Measurements from ENCODE around the gene AKT1.
"Not testable (repeated sequence)": the region's sequence is repeated elsewhere in the genome, so short reads cannot be mapped to it uniquely, and the experiment has no call there.

Gene AKT1

DNA sequence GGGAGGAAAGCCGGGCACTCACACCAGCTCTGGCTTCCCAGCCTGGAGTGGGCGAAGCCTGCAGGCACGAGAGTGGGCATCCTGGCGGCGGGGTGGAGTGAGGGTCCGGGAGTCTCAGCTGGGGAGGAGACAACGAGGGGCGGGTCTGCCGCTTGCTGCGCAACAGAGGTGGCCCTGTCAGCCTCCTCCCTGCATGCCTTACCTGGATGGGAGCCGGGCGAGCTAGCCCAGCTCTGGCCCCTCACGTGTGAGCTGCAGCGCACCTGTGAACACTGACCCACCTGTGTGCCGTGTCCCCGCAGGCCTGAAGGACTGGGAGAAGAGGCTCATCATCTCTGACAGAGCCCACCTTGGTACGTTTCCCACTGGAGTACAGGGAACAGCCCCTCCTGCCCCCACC is 56.5 kb downstream of the AKT1 start:
- no peak for DNase-seq (ENCODE audit: low read depth)

DNA sequence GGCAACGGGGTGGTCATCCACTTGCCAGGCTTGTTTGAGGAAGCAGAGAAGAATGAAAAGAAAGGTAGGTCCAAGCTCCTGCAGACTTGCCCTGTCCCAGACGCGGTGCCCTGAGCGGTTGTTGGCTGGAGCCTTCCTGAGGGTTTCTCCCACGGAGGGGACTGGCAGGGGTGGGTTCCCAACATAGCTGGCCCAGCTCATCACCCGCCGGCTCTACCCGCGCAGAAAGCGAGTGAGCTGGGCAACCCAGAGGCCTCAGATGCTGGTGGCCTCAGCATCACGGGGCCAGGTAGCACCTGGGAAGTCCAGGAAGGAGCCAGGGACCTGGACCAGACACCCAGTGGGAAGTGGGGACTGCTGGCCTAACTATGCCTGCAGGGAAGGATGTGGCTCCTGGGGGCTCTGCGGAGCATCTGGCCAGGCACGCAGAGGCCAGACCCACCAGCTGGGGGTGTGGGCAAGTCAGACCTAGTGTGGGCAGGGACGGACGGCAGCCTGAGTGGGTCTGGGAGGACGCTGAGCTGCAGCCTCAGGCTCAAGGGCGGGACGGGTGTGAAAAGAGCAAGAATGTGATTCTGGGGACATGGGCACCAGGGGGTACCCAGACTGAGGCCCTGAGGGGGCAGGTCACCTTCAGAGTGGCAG is 57.1 kb downstream of the AKT1 start:
- DNase-seq (ENCODE audit: low read depth): no peak

DNA sequence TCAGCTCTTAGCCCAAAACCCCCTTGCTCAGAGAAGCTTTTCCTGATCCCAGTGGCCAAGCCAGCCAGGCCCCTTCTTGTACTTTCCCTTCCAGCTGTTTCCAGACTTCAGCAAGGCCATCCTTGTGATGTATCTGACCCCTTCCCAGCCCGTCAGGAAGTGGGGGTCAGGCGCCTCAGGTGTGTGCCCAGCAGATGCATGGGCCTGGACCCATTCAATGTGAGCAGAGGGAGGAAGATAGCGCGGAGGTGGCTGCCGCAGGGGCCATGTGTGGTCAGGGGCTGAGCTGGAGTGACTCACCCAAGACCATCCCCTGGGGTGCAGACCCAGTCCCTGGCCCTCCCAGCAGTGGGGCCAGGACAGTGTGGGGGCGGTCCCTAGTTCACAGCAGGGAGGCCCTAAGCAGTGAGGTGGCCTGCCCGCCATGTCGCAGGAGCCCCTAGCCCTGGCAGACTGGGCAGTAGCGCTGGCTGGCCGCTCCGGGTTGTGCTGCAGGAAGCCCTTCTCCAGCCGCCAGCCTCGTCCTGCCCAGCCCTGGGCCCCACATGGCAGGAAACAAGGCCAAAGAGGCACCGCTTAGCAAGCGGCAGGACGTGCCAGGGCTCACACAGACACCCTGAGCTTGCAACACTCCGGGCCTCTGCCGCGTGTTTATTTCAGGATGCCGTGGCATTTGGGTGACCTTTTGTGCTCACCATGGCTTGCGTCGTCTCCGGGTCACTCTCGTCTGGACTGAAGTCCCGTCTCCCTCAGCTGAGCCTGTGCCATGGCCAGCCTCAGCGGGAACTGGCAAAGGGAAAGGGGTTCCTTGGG is 59.5 kb downstream of the AKT1 start:
- DNase-seq (ENCODE audit: low read depth): no peak

DNA sequence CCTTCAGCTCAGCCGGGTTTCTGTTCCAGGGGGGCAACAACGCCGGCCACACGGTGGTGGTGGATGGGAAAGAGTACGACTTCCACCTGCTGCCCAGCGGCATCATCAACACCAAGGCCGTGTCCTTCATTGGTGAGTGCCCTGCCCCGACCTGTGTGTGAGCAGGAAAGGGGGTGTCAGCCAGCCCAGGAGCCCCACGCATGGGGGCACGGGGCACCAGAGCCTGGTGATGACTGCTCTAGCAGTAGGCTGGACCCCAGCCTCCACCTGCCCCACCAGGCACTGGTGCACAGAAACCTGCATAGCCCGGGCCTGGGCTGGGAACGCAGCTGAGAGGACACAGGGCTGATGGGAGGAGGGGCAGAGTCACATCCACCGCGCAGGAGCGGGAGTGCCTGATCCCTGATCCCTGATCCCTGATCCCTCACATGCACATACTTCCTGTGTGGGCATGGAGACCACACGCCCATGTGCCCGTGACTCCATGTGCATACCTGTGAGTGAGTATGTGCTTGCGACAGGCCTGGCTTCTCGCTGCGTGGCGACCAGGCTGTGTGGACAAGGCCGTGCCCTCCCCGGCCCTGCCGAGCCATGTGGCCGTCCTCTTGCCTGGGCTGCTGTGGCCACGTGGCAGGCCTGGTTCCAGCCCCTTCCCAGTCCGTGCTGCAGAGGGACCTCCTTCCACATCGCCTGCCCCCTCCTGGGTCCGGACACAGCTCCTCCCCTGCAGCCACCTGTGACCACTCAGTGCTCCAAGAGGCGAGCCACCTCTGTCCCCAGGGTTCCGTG is 60.4 kb downstream of the AKT1 start:
- DNase-seq (ENCODE audit: low read depth): no peak

GRCh38 chr14:104734601-104734990 is 61.0 kb downstream of the AKT1 start:
- DNase-seq (ENCODE audit: low read depth): no peak

- DNase-seq (ENCODE audit: low read depth): no peak
These were observed 61.4 kb downstream of the AKT1 start for GRCh38 chr14:104734051-104734587.

- no peak for DNase-seq (ENCODE audit: low read depth)
These were observed 62.4 kb downstream of the AKT1 start for GRCh38 chr14:104732931-104733681.

DNA sequence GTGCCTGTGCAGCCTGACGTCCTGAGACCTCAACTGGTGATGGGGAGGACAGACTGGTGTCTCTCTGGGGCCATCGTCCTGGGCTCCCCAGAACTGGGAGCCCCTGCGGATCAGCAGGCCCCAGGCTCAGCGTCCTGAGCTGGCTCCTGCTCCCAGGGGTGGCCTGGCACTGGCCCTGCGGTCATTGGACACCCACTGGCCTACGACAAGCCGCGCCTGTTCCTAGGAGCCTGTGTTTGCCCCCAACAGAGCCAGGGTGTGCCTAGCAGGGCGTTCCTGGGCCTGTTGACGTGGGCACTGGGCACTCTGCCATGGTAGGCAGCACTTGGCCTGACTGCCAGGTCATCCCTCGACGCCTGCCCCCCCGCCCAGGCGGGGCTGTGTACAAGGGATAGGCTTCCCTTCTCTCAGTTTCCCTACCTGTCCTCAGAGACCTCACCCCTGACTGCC is 63.2 kb downstream of the AKT1 start:
- DNase-seq (ENCODE audit: low read depth): no peak

DNA sequence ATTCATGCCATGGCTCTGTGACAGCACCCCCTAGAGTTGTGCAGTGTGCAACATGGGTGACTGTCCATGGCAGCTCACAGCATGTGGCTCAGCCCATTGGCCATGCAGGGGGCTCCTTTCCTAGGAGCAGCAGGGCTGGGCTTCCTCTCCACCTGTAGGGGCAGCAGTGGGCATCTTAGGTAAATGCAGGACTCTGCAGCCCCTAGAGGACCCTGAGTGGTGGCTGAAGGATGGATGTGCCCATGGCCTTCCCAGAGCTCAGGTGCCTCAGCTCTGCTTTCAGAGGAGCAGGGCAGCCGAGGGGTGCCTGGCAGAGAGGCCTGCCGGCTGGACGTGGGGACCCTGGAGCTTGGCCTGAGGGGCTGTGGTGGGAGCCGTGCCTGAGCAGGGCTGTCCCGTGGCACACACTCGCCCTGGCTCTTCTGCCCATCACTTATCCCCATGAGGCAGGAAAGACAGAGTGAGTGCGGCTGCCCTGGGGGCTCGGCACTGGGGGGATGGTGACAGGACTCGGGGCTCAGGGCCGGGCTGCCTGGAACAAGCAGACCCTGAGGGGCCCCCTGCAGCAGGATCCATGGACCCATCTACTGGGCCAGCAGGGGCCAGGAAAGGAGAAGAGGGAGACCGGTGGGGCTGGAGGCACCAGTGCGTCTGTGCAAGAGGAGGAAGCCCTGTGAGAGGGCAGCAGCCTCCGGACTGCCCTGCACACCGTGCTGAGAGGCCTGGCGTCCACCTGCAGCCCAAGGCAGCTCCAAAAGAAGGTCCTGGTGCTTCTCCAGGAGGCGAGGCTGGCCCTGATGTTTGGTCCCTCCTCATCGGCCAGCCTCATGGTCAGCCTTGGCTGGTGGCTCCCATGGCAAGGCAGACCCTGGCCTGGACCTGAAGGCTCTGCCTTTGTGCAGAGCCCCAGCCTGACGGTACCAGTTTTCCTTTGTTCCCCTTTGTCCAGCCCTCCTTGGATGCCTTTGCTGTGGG is 63.9 kb downstream of the AKT1 start:
- DNase-seq (ENCODE audit: low read depth): no peak

- no peak for DNase-seq (ENCODE audit: low read depth)
These were observed 65.1 kb downstream of the AKT1 start for GRCh38 chr14:104730487-104730886.

- no peak for DNase-seq (ENCODE audit: low read depth)
These were observed 65.7 kb downstream of the AKT1 start for GRCh38 chr14:104729835-104730181.

GRCh38 chr14:104729176-104729834 is 66.2 kb downstream of the AKT1 start:
- DNase-seq (ENCODE audit: low read depth): not testable (repeated sequence)

DNA sequence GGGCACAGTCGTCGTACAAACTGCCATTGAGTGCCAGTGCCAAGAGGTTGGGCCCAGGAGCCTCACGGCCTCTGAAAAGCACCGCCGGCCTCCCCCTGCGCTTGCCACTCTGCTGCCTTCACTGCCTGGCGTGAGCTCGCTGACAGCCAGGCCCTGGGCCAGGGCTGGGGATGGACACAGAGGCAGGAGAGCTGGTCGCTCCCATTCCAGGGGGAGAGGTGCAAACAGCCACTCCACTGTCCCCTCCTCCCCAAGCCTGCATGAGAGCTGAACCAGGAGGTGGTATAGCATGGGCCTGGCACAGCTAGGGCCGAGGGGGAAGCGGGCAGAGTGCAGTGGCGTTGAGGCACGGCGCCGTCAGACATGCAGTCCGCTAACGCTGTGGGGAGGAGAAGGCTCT is 66.9 kb downstream of the AKT1 start:
- no peak for DNase-seq (ENCODE audit: low read depth)

DNA sequence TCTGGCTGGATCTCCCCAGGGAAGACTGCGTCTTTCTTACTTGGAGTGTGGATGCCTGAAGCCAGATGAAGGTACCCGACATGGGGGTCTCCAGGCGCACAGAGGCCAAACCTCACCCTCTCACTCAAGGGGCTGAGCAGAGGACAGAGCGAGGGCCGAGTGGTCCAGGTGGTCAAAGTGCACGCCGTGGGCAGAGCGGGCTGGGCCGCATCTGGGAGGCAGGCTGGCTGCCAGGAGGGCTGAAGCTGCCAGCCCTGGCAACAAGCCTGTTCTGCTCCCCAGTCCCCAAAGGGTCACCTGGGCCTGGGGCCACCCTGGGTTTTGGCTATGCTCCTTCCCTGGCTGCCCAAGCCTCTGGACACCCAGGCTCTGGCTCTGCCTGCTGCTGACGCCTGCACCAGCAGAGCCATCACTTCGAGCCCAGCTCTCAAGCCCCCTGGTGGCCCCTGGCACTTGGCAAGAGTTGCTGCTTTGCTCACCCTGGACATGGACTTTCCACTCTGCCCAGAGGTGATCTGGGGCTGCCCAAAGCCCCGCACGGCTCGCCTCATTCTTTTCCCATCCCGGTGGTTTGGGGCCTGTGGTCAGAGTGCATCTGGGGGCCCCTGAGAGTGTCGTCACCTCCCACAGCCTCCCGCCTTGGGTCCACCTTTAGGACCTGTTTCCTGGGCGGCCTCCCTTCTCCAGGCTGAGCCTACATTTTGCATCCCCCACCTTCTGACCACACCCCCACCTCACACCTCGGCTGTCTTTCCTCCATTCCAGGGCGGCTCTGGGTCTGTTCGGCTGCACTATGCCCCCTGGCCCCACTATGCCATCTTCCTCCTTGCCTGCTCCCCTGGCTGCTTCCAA is 68.7 kb downstream of the AKT1 start:
- no peak for DNase-seq (ENCODE audit: low read depth)

- no peak for DNase-seq (ENCODE audit: low read depth)
These were observed 69.6 kb downstream of the AKT1 start for GRCh38 chr14:104725772-104726548.

GRCh38 chr14:104724981-104725771 is 70.4 kb downstream of the AKT1 start:
- DNase-seq (ENCODE audit: low read depth): no peak

- DNase-seq (ENCODE audit: low read depth): no peak
These were observed 71.1 kb downstream of the AKT1 start for GRCh38 chr14:104724407-104724980.
